Effector CD8-positive, alpha-beta T cell (primary cell): ENCODE data around the gene HSF2BP.
A peak's percentile ranks its signal among the peaks of the same experiment; 100 is the strongest.
"Not testable (repeated sequence)": the region's sequence is repeated elsewhere in the genome, so short reads cannot be mapped to it uniquely, and the experiment has no call there.

Source experiments
- DNase-seq: peaks from one replicate; lab custom pipeline; 2025; lab: John Stamatoyannopoulos, UW

The HSF2BP gene

DNA sequence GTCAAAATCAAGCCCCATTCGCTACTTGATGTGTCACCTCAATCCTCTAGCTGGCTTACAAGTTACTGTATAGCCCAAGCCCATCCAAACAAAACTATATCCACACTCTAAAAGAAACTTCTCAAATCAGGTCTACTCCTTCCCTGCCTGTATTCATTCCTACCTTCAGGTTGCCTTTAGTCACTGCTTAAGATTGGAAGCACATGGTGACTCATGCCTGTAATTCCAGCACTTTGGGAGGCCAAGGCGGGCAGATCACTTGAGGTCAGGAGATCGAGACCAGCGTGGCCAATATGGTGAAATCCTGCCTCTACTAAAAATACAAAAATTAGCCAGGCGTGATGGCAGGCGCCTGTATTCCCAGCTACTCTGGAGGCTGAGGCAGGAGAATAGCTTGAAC is 7.4 kb downstream of the HSF2BP start:
- DNase-seq: not testable (repeated sequence)

DNA sequence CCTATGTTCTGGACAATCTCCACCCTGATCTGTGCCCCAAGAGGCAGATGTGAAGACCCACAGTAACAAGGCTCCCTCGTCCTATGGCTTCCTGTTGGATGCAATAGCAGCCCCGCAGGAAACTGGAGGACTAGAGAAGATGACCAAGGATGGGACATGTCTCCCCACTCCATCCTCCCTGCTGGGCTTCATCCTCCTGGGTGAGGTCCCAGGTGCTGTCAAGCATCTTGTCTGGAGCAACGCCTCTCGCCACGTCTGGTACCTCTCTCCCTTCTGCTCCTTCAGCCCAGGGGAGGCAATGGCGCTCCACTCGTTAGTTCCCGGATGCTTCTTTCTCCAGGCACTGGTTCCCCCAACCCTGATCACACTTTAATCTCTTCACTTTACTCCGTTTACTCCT is 11.1 kb downstream of the HSF2BP start:
- DNase-seq: no peak

DNA sequence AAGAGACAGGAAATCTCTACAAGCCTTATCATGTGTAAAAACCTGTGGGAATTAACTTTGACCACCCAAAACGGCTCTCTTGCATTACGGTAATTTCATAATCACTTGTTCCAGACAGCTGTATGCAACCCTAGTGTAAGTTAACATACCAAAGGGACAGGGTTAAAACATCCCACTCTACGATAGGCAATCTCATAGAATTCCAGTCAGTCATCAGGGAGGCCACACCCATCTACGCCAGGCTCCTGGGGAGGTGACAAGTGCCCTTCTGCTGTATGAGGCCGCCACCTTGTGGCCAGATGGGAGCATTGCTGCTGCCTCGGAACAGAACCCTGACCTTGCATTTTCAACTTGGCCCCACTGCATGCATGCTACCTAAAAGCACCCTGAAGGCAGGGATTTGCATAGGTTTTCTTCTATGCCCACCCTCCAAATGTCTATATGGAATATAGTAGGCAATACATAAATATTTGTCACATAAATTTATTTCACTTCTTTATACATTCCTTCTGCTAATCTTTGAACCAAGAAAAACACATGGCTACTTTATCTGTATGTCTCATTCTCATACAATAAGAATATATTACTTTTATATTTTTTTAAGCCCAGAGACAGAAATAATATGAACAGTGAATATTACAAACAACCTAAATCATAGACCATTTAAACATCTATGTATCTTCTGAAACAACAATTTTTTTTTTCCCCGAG is 12.6 kb downstream of the HSF2BP start:
- DNase-seq: peak; percentile 77

DNA sequence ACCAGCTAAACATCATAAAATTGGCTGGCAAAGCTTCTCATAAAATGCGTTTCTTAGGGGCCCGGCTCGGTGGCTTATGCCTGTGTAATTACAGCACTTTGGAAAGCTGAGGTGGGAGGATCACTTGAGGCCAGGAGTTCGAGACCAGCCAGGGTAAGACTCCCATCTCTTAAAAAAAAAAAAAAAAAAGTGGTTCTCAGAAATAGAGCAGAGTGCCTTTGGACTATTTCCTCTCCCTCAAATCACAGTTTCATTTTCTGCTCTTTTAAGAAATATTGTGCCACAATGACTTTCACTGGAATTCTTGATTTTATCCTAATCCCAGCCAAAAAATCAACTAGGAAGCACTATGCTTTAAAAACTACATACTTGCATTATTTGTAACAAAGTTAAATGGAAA is 13.3 kb downstream of the HSF2BP start:
- DNase-seq: no peak

DNA sequence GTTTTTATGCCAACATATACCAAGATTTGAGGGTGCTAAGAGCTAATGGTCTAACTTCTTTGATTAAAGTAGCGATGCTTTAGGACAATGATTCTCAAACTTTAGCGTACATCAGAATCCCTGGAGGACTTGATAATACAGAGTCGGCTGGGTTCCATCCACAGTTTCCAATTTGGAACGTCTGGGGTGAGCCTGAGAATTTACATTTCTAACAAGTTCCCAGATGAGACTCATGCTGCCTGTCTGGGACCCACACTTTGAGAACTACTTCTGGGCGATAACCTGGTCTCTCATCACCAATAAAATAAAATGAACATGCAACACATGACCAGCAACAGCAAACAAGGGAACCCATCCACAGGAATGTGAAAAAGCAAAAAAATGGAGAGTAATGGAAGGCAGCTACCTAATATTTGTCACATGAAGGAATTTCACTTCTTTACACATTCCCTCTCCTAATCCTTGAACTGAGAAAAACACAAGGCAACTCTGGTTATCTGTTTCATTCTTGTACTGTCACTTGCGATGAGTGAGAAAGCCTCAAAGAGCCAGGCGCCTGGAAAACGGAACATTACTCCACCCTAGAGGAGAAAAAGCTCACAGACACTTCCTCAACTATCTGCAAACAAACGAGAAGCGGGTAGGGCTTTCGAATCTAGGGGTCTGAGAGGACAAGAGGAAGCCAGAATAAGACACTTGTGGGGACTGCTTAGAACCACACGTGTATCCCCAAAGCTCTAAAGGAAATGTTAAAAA is 14.0 kb downstream of the HSF2BP start:
- no peak for DNase-seq

DNA sequence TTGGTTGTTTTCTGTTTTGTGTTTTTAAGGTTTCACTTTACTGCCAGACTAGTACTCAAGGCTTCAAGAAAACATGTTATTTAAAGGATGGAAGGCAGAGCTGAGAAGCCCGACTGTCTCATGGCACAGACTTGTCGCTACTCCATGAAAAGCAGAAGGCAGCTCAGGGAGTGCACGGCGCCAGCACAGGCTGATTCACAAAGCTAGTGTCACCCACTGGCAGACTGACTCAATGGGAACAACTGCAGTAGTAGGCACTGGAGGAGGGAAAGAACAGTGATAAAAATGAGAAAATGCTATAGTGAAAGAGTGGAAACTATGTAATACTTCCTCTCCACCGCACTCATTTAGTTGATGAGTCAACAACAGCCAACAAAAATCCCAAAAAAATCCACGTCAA is 14.7 kb downstream of the HSF2BP start:
- no peak for DNase-seq

DNA sequence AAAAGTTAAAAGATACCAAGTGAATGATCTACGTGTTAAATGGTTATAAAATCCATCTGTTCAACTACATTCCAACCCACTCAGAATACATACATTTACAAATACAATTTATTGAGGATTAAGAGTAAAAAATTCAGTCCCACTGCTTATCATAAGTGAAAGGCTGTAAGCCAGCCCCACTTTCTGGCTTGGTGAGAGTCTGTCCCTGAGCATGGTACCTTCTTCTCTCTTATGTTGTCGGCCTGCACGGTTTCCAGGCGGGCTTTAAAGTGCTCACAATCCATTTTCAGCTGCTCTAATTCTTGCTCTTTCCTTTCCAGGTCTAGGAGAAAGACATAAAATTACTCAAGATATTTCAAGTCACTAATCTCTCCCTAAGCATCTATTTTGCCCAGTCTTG is 15.2 kb downstream of the HSF2BP start:
- no peak for DNase-seq

DNA sequence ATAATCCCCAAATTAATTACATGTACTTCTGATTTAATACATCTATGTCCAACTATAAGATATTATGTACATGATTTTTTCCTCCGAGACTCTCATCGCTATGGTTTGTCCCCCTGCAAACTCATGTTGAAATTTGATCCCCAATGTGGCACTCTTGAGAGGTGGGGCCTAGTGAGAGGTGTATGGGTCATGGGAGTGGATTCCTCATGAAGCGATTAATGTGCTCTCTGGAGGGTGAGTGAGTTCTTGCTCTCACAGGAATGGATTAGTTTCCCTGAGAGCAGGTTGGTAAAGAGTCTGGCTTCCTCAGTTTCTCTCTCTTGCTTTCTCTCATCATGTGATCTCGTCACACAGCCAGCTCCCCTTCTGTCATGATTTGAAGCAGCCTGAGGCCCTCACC is 16.1 kb downstream of the HSF2BP start:
- DNase-seq: no peak

DNA sequence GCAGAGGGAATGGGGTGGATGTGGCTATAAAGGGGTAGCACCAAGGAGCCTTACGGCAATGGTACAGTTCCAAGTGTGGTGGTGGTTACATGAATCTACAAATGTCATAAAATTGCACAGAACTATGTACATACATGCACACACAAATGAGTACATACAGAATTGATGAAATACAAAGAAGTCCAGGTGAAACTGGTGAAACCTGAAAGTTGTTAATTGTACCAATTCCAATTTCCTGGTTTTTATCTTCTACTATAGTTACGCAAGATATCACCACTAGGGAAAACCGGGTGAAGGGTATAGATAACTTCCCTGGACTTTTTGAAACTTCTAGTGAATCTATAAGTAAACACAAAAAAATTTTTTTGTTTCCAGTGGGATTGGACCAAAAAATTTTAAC is 18.9 kb downstream of the HSF2BP start:
- no peak for DNase-seq

DNA sequence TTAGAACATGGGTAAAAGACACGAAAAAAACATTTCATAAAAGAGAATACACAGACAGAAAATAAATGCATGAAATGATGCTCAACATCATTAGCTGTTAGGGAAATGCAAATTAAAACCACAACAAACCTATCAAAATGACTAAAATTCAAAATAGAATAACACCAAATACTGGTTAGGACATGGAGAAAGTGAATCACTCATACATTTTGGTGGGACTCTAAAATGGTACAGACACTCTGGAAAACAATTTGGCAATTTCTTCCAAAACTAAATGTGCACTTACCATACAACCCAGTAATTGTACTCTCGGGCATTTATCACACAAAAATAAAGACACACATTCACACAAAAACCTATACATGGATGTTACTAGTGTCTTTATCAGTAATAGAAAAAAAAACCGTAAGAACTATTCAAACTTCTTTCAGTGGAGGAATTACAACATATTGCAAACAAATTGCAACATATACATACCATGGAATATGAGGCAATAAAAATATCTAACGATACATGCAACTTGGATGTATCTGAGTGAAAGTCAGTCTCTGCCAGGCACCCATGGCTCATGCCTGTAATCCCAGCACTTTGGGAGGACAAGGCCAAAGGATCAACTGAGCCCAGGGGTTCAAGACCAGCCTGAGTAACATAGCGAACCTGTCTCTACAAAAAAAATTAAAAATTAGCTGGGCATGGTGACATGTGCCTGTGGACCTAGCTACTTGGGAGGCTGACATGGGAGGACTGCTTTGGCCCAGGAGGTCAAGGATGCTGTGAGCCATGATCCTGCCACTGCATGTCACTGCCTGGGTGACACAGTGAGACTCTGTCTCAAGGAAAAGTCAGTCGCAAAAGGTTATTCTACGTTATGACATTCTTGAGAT is 19.6 kb downstream of the HSF2BP start:
- no peak for DNase-seq

DNA sequence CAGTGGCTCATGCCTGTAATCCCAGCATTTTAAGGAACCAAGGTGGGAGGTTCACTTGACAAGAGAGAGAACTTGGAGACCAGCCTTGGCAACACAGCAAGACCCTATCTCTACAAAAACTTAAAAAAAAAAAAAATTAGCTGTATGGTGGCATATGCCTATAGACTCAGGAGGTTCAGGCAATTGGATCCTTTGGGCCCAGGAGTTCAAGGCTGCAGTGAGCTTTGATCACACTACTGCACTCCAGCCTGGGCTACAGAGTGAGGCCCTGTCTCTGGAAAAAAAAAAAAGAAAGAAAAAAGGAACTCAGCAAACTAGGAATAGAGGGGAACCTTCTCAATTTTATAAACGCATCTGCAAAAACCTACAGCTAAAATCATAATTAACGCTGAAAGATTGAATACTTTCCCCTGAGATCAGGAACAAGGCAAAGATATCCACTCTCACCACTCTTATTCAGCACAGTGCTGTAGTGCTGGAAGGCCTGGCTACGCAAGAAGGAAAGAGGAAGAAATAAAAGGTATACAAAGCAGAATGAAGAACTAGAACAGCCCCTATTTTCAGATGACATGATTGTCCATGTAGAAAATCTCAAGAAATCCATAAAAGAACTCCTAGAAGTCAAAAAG is 21.6 kb downstream of the HSF2BP start:
- no peak for DNase-seq

DNA sequence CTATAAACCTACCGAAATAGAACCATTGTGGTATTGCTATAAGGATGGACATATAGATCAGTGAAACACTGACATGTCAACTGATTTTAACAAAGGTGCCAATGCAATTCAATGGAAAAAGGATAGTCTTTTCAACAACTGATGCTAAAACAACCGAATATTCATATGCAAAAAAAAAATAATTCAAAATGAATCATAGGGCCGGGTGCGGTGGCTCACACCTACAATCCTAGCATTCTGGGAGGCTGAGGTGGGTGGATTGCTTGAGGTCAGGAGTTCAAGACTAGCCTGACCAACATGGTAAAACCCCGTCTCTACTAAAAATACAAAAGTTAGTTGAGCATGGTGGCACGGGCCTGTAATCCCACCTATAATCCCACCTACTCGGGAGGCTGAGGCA is 23.9 kb downstream of the HSF2BP start:
- no peak for DNase-seq

DNA sequence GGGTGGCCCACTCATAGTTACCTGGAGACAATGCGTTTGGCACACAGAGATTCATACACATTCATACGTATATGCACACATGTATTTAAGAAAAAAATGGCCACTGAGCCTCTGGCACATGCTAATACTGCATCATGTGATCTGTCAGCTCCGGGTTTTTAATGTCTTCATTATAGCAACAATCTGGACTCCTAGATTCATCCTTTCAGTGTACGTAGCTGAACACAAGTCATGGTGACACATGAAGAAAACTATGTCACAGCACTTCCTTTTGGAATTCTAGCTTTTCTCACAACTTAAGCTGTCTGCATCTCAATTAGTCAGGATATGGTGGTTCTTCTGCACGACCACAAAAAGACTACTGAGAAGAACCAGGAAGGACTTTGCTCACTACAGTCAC is 24.7 kb downstream of the HSF2BP start:
- no peak for DNase-seq

DNA sequence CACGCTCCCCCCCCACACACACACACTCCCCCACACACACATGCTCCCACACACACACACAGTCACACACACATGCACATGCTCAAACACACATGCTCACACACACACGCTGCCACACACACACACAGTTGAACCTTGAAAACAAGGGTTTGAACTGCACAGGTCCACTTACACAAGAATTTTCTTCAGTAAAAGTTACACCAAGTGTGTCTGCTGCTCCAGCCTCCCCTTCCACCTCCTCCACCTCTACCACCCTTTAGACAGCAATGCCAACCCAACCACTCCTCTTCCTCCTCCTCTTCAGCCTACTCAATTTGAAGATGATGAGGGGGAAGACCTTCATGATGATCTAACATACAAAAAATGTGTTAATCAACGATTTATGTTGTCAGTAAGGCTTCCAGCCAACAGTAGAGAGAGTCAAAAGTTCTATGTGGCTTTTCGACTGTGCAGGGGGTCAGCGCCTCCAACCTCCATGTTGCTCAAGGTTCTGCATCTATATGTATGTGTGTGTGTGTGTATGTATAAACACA is 26.8 kb downstream of the HSF2BP start:
- DNase-seq: no peak

DNA sequence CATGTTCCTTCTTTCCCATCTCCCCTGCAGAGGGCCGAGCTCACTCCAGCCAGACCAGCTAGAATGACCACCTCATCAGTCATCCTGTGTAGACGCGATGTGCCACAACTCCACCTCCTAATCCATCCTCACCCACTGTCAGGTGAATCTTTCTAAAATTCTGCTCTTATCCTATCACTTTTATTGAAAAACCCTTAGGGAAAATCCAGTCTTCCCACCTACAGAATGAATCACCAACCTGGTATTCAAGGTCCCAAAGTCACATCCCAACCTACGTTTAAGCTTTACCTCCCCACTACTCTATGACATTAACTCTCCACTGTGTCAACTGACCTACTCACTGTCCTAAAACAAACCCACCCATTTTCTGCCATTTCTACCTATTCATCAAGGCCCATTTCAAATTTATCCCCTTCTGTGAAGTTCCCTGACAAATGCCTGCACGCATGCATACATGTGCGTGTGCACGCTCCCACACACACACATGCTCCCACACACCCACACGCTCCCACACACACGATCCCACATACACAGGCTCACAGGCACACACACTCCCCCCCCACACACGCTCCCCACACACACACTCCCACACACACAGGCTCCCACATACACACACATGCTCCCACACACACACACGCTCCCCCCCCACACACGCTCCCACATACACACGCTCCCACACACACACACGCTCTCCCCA is 27.7 kb downstream of the HSF2BP start:
- DNase-seq: no peak

DNA sequence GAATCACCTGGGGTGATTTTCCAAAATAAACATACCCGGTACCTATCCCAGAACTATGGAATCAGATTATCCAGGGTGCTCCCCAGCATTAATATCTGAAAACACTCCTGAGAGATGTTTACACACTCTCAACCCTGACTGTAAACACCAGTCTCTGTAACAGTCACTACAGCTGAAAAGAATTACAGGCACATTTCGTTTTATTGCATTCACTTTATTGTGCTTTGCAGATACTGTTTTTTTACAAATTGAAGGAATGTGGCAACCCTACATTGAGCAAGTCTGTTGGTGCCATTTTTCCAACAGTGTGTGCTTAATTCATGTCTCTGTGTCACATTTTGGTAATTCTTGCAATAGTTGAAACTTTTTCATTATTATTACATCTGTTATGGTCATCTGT is 31.8 kb downstream of the HSF2BP start:
- no peak for DNase-seq

DNA sequence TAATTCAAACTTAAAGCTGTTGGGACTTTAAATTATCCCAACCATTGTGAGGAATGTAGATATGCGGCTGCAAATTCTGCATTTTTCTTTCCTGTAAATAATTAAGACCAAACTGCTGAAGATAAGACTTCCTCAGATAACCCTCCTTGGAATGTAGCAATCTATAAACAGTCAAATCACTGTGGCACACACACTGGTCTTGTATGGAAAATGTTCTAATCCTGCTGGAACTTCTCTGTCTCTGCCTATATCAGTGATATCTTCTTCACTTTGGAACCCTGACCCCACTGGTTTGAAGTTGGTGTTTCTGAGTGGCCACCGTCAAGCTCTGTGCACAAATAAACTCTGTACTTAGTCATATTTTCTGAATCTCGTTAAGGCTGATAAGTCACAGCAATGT is 32.9 kb downstream of the HSF2BP start:
- no peak for DNase-seq

DNA sequence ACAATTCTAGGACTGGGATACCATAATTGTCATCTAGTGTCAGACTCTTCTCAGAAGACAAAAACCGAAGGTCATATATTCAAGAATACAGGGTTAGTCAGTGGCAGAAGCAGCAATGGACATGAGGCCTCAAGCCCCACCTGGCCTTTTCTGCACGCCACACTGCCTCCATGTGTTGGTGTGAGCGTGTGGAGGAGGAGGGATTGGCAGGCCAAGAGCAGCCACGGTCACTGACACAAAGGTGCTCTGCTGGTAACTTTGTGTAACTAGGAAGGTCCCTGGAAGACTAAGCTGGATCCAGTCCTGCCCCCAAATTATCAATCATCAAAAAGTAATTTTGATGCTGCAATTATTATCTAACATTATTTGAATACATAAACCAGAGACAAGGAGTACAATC is 34.9 kb downstream of the HSF2BP start:
- no peak for DNase-seq

DNA sequence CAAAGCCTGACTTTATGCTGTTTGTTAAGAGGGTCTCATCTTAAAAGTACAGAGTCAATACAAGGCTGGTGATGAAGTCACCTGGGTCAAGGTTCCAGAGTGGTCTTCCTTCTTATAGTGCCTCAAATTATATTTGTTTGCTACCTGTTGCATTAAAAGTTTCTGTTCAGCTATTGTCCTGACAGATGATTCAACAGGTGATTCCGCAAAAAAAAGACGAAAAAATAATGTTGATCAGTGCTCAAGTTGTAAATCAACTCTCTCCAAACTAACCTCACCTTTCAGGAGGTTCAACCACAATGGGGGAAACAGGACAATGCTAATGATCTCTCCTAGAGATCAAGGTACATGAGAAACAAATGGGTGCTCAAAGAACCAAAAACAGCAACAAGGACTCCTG is 35.7 kb downstream of the HSF2BP start:
- DNase-seq: no peak

DNA sequence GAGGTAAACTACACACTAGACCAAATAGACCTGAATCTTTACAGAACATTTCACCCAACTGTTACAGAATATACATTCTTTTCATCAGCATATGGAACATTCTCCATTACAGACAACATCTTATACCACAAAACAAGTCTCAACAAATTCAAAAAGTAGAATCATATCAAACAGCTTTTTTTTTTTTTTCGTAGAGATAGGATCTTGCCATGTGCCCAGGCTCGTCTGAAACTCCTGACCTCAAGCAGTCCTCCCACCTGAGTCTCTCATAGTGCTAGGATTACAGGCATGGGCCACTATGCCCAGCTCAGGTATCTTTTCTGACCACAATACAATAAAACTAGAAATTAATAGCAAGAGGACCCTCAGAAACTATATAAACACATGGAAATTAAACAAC is 36.5 kb downstream of the HSF2BP start:
- DNase-seq: no peak

DNA sequence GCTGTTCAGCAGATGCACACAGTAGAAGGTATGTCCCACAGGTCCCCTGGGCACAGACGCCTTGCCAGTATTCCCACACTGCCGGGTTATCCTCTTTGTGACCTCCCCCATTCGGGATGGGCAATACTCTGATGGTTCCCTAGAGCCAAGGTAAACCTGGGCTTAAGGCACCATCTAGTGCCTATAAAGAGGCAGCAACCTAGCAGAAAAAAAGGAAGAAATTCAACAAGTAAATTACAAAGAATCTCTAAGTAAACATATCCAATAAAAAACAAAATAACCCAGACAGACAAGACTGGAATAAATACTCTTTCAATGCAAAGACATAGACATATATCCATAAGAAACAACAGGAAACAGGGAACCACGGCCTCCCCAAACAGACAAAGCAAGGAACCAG is 39.4 kb downstream of the HSF2BP start:
- no peak for DNase-seq
